ENCODE data around the gene INSRR. TPM values are rescaled to one million over a fixed set of nuclear protein-coding genes. Genes with fewer than 3 reads are reported as not detected.

The INSRR gene
- total RNA-seq, 1 donor from 2014 or later = not detected

DNA sequence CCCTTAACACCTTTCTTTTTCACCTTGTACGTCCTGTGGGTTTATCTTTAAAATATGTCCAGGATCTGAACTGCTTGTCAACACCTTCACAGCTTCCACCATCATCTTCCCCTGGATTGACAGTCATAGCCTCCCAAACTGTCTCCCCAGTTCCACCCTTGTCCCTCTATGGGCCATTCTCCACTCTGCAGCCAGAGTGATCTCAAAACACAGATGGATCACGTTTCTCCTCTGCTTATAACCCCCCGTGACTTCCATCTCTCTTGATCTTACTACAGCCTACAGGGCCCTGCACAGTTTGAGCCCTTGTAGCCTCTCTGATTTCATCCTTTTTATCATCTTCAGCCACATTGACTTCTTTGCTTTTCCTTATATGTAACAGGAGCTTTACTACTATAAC is 4.3 kb downstream of the INSRR start:
- no peaks in the 10 kb centered on the region for H3K9me3 ChIP-seq
- no peak overlapping the region for H3K4me3 ChIP-seq
- H3K36me3 ChIP-seq = no peaks in the 10 kb centered on the region
- no peak for DNase-seq
- no peak overlapping the region for H3K27ac ChIP-seq
- intact Hi-C loops (cut with DNase I) = no loop called here
- ATAC-seq = no peak
- no peak for TF ChIP-seq CTCF (IDR thresholded peaks at IDR 0.05)
- H3K4me1 ChIP-seq = peaks cover 12% of the 10 kb centered on the region
- peaks cover 48% of the 10 kb centered on the region for H3K27me3 ChIP-seq (ENCODE audit: low read depth)

DNA sequence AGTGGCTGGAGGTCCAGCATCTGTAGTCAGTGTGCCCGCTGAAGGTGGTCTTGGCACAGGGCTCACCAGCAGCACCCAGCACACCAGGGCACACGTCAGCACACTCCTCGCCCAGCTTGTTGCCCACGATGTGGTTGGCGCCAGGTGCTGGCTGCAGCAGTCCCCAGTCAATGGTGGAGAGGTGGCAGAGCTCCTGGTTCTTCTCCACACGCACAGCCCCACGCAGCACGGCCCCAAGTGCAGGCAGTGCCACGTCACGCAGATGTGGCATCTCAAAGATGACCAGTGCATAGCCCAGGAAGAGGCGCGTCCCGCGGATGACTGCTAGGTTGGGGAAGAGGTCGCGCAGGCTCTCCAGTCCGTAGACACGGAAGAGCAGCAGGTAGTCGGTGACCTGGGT is 5.2 kb downstream of the INSRR start:
- DNase-seq (no peak), ATAC-seq (no peak)
- intact Hi-C loops (cut with DNase I) = no loop called here
- H3K27me3 ChIP-seq (ENCODE audit: low read depth) = peaks cover 48% of the 10 kb centered on the region
- TF ChIP-seq CTCF (IDR thresholded peaks at IDR 0.05) = no peak
- H3K4me3 ChIP-seq = no peak overlapping the region
- no peaks in the 10 kb centered on the region for H3K9me3 ChIP-seq
- no peaks in the 10 kb centered on the region for H3K36me3 ChIP-seq
- peaks cover 3% of the 10 kb centered on the region for H3K4me1 ChIP-seq
- no peak overlapping the region for H3K27ac ChIP-seq

DNA sequence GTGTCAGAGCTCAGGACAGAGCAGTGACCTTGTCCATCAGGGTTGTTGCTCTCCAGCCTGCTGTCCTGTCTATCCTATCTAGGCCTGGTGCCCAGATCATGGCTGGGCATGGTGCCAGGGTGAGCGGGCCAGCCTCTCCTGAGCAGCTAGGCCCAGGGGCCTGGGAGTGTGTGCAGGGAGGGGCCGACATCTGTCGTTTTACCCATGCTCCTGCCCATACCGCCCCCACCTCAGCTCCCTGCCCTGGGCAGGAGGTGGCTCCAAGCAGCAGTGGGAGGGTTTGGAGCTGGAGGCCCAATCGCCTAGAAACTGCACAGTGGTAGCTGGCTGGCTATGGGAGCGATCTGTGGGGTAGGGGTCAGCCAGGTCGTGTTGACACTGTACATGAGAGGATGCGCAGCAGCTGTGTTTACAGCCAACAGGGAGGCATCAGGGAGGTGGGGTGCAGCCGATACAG is 6.5 kb downstream of the INSRR start:
- Histone ChIP-seq H3K9me3 (no peaks in the 10 kb centered on the region), H3K36me3 (no peaks in the 10 kb centered on the region), H3K27me3 (ENCODE audit: low read depth) (peaks cover 48% of the 10 kb centered on the region), H3K27ac (no peak overlapping the region), H3K4me3 (no peak overlapping the region), H3K4me1 (no peaks in the 10 kb centered on the region)
- intact Hi-C loops (cut with DNase I) = no loop called here
- peak; percentile 6 to 14 for ATAC-seq
- TF ChIP-seq CTCF (IDR thresholded peaks at IDR 0.05) = no peak
- no peak for DNase-seq

DNA sequence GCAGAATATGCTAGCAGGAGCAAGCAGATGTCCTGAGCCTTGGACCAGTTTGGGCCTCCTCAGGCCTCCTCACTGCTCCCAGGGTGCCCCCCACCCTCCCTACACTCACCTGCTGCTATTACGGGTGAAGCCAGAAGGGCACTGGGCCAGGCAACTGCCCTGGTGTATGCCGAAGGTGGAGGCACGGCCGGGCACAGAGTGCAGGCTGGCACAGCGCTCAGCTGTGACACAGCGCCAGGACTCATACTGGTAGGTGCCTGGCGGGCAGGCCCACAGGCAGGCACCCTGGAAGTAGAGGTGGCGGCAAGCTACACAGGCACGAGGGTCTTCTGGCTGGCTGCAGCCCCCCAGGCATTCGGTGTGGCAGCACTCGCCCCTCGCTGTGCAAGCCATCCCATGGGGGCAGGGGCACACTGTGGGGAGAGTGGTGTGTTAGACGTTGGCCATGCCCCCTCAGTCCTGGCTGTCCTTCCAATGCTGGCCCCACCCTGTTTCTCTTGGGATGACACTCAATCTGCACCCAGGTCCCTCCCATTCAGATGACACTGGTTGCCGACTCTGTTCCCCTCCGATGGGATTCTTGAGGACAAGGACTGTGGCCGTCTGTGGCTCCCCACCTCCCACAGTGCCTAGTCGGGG is 7.0 kb downstream of the INSRR start:
- no peak for TF ChIP-seq CTCF (IDR thresholded peaks at IDR 0.05)
- H3K27ac ChIP-seq = no peak overlapping the region
- DNase-seq (no peak), ATAC-seq (peak in 1 of 2 donors; percentile 8)
- no peaks in the 10 kb centered on the region for H3K36me3 ChIP-seq
- no peaks in the 10 kb centered on the region for H3K9me3 ChIP-seq
- intact Hi-C loops (cut with DNase I) = no loop called here
- H3K27me3 ChIP-seq (ENCODE audit: low read depth) = peaks cover 48% of the 10 kb centered on the region
- H3K4me1 ChIP-seq = no peaks in the 10 kb centered on the region
- H3K4me3 ChIP-seq = no peak overlapping the region

DNA sequence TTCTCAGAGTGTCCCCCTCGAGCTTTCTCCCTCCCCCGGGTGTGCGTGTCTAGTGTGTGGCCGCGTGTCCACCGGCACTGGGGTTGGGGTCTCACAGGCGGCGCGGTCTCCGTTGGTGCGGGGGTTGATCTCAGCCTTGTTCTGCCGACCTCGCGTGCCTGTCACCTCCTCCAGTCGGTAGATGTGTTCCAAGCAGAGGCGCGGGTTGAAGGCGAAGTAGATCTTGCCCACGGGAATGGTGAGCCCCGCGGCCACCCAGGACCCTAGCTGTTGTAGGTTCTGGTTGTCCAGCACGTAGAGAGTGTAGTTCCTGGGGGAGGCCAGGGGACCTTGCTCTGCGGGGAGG is 9.8 kb downstream of the INSRR start:
- H3K9me3 ChIP-seq = no peaks in the 10 kb centered on the region
- H3K27me3 ChIP-seq (ENCODE audit: low read depth) = peaks cover 70% of the 10 kb centered on the region
- H3K36me3 ChIP-seq = no peaks in the 10 kb centered on the region
- no peak overlapping the region for H3K4me3 ChIP-seq
- H3K4me1 ChIP-seq = peaks cover 12% of the 10 kb centered on the region
- intact Hi-C loops (cut with DNase I) = no loop called here
- ATAC-seq (no peak), DNase-seq (no peak)
- no peak overlapping the region for H3K27ac ChIP-seq
- TF ChIP-seq CTCF (IDR thresholded peaks at IDR 0.05) = no peak
